Right cardiac atrium (tissue), 5 donors: ENCODE measurements around the gene HSCB. TPM values are rescaled to one million over a fixed set of nuclear protein-coding genes. Genes with fewer than 3 reads are reported as not detected.

Experiments
- ATAC-seq, 2 donors: fragments of 200-7000 bp; cut with Tn5 transposase; one replicate each; pipeline versions ENCODE4 v1.8.0 to v1.9.1; 2020; ENCODE audit warnings: moderate library complexity in 2 of 2, mild to moderate bottlenecking in 1 of 2
- DNase-seq, 3 donors: peaks; one replicate each; pipeline ENCODE4 v3.0.0-alpha.2; 2020
- H3K27ac ChIP-seq: one replicate; pipeline ENCODE4 v1.5.1; 2013; ENCODE audit warnings: mild to moderate bottlenecking, low read length, control low read depth, moderate library complexity
- H3K27me3 ChIP-seq: one replicate; pipeline ENCODE4 v1.6.1; 2013; ENCODE audit not compliant: control insufficient read depth, insufficient read depth
- H3K4me1 ChIP-seq: one replicate; pipeline ENCODE4 v1.6.1; 2013; ENCODE audit warnings: low read length; ENCODE audit not compliant: control insufficient read depth, insufficient read depth
- H3K4me3 ChIP-seq: one replicate; pipeline ENCODE4 v1.5.1; 2013; ENCODE audit warnings: low read length, control low read depth
- H3K9me3 ChIP-seq: one replicate; pipeline ENCODE4 v1.6.1; 2013; ENCODE audit warnings: low read length; ENCODE audit not compliant: control insufficient read depth
- WGBS: extraction: QIAGEN DNeasy Blood & Tissue Kit; methylation state at CpG from one replicate; pipeline ENCODE4 v1.1.7; 2013; 5-methylcytosine and 5-hydroxymethylcytosine counted together
- intact Hi-C, 4 donors: fragments of 100-400 bp; cut with DNase I; formaldehyde crosslinking; loops; one replicate each; pipeline versions ENCODE4 v1.11.0 to v1.14.0; 2022 to 2023
- polyA plus RNA-seq: library from polyadenylated mRNA; stranded (reverse); fragments of 200-250 nt; gene quantifications from one replicate; pipeline ENCODE4 v1.2.3, GENCODE V29; 2013
- total RNA-seq, 4 donors: library from RNA; stranded (reverse); fragmentation: NEBNext Ultra II Directional; extraction: Animal tissue kit (Norgen Biotek cat#: 25700); gene quantifications; one replicate each; pipeline ENCODE4 v1.2.1, GENCODE V29; 2021
- donor health status: healthy with polysubstance abuse.
- donor health status: DM: no; HTN: yes; CAD: no.
- donor health status: DM: no; HTN: no; CAD: no.
- donor health status: DM: no; HTN: yes; CAD: no; lungs with severe emphysema.
- donor health status: DM: yes; HTN: yes; CAD: no.

The HSCB gene
- total and polyA plus RNA-seq, 5 donors, result 7.5 to 16.3 (median 9.8) TPM

- Histone ChIP-seq H3K4me3 (no peak overlapping the region), H3K9me3 (no peaks in the 10 kb centered on the region), H3K4me1 (peaks cover 2% of the 10 kb centered on the region), H3K27ac (no peak overlapping the region), H3K27me3 (no peaks in the 10 kb centered on the region)
- ATAC-seq, result peak in 1 of 2 donors; percentile 29
- no peak for DNase-seq
- 87% methylated on average over 15 of the region's 15 CpGs for WGBS
- intact Hi-C loops, result no loop called here
Measured at GRCh38 chr22:28792491-28793383, 50.9 kb downstream of the HSCB start.

DNA sequence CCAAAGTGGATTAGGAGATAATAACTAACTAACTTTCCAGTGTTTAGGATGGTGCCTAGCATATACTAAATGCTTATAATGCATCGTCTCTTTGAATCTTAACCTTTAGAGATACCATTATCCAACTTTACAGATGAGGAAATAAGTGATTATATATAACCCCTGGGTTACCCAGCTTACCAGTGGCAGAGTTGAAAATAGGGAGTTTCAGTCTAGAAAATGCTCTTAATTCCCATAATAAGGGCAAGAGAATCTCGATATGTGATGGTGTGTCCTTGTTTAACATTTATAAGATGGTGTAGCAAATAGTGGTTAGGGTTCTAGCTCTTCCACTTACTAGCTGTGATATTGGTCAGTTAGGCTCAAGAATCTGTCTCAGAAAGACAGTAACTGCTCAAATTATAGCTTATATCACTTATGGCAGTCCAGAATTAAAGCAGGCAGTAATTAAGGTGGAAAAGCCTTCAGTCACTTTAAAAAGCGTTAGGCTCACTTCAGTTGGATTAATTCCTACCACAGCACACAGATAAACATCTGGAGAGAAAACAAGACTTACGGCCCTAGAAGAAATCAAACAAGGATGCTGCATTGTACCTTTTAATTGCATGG, 52.2 kb downstream of the HSCB start:
- intact Hi-C loops, result no loop called here
- ATAC-seq, result no peak
- H3K27me3 ChIP-seq, result no peaks in the 10 kb centered on the region
- H3K27ac ChIP-seq, result no peak overlapping the region
- H3K4me1 ChIP-seq, result peaks cover 2% of the 10 kb centered on the region
- no peak overlapping the region for H3K4me3 ChIP-seq
- no peaks in the 10 kb centered on the region for H3K9me3 ChIP-seq
- no peak for DNase-seq
- 68% methylated on average over 4 of the region's 4 CpGs for WGBS

- no peaks in the 10 kb centered on the region for H3K9me3 ChIP-seq
- intact Hi-C loops, result no loop called here
Measured at GRCh38 chr22:28795071-28795693, 53.3 kb downstream of the HSCB start.

GRCh38 chr22:28795932-28796856, 54.4 kb downstream of the HSCB start:
- no peak overlapping the region for H3K27ac ChIP-seq
- 74% methylated on average over 5 of the region's 5 CpGs for WGBS
- DNase-seq (no peak), ATAC-seq (no peak)
- intact Hi-C loops, result no loop called here
- H3K4me1 ChIP-seq, result peaks cover 2% of the 10 kb centered on the region
- H3K4me3 ChIP-seq, result no peak overlapping the region
- H3K9me3 ChIP-seq, result no peaks in the 10 kb centered on the region
- H3K27me3 ChIP-seq, result no peaks in the 10 kb centered on the region

More at GRCh38 chr22:28795071-28795693, 53.3 kb downstream of the HSCB start:
- H3K27ac ChIP-seq, result no peak overlapping the region
- no peak for DNase-seq
- 74% methylated on average over 6 of the region's 6 CpGs for WGBS
- no peak overlapping the region for H3K4me3 ChIP-seq
- H3K4me1 ChIP-seq, result peaks cover 2% of the 10 kb centered on the region
- H3K27me3 ChIP-seq, result no peaks in the 10 kb centered on the region
- ATAC-seq, result no peak

DNA sequence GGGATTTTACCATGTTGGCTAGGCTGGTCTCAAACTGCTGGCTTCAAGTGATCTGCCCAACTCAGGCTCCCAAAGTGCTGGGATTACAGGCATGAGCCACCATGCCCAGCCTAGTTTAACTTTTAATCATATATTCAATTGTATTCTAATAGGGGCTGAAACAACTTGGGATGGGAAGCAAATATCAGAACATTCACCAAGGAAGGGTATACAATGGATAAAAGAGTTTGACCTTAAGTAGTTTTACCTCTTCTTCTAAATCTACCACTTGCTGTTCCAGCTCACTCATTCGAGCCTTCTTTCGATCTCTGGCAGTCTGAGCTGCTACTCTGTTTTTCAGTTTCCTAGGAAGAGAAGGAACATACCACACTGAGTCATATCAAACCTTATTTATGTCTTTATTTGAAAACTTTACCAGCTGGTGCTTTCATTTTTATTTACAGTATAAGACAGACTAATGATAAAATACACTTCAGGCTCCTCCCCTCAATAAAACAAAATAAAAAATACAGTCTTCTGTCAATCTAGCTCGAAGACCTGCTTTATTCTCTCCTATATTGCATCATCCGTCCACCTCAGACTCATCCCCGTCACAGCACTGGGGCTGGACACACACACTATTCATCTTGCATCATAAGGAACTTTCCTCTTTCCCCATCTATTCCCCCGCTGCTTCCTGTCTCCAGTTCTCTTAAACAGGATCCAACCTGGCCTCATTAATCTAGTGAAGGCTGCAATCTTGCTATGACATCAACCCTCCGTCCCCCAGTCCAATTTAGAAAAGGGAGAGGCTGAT, 57.2 kb downstream of the HSCB start:
- WGBS, result 3% methylated on average over 7 of the region's 7 CpGs
- intact Hi-C loops, result no loop called here
- no peaks in the 10 kb centered on the region for H3K4me1 ChIP-seq

DNA sequence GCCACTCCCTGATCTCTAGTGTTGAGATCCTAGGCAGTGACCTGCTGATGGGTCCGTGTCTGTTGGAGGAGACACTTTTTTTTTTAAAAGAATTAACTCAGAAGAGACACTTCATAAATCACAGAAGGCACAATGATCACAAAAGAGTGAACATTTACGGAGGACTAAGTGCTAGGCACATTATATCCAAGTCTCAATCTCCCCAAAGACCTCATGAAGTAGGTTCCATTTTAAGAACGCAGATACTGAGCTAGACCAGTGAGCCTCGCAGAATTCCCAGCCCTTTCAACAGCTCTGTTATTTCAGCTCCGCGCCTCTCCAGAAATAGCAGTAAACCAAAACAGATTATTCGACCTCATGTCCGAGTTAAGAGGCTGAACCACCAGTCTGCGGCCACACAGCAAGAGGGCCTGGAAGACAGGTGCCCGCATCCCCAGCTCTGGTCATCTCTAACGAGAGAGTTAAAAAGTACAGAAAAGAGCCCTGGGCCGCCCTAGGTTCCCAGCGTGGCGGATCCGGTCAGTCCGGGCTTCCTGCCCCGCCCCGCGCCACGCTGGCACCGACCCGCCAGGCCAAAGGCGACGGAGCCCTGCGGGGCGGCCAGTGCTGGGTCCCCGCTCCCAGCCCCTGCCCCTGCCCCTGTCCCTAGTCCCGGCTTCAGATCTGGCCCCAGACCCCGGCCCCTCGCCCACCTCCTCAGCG, 57.9 kb downstream of the HSCB start:
- H3K4me1 ChIP-seq, result no peaks in the 10 kb centered on the region

More for the DNA sequence above, 57.2 kb downstream of the HSCB start:
- Histone ChIP-seq H3K9me3 (no peaks in the 10 kb centered on the region), H3K4me3 (peak overlapping the region; percentile 82), H3K27me3 (no peaks in the 10 kb centered on the region), H3K27ac (peak overlapping the region; percentile 86)
- ATAC-seq (peak; percentile 17 to 60), DNase-seq (peak in 1 of 3 donors; percentile 47)

GRCh38 chr22:28800308-28801041, 58.6 kb downstream of the HSCB start, which contains the start of gene XBP1:
XBP1 (minus strand) TSS chr22:28800569.
- no peaks in the 10 kb centered on the region for H3K27me3 ChIP-seq
- H3K27ac ChIP-seq, result peak within 1 kb of the TSS; percentile 86
- ATAC-seq, result peak; percentile 98 to 99
- WGBS, result under 1% methylated on average over 78 of the region's 78 CpGs
- H3K9me3 ChIP-seq, result no peaks in the 10 kb centered on the region
- peak; percentile 96 to 98 (median 97) for DNase-seq
- peak within 1 kb of the TSS; percentile 82 for H3K4me3 ChIP-seq
- H3K4me1 ChIP-seq, result no peaks in the 10 kb centered on the region
- intact Hi-C loops, result no loop called here

More for the DNA sequence above, 57.9 kb downstream of the HSCB start:
- peak overlapping the region; percentile 86 for H3K27ac ChIP-seq
- H3K4me3 ChIP-seq, result peak overlapping the region; percentile 82
- no peaks in the 10 kb centered on the region for H3K27me3 ChIP-seq
- WGBS, result 0% methylated on average over 31 of the region's 31 CpGs
- H3K9me3 ChIP-seq, result no peaks in the 10 kb centered on the region
- DNase-seq (peak; percentile 83 to 92 (median 92)), ATAC-seq (peak; percentile 91 to 92)
- intact Hi-C loops, result no loop called here

DNA sequence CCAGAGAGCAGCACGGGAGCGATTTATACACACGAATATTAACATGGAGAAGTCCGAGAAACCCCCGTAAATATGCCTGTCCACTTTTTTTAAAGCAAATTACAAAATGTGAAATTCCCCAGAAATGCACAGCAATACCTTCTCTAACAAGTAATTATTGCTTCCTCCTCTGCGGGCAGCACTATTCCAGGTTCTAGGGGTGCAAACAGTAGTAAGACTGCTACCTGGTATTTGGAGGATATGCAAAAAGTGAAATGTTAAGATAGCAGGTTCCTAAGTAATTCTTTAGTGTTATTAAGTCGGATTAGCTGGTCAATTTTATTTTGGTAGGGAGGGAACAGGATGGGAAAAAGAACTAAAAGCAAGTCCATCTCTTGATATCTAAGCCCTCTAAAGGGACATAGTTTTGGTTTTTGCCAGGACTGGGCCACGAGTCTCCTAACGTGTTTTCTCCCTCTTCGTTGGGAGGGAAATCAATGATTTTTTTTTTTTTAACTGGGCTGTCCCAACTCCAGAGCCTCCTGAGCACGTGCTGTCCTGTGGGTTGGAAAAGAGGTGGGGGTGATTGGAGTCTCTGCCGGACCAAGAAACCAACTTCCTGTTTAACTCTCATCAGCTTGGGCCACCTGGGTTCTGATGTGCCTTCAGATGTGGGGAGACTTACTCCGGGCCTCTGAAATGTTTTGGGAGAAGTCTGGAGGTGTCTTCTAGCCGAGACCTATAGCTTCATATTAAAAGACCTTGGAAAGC, 60.2 kb downstream of the HSCB start:
- H3K27ac ChIP-seq, result no peak overlapping the region
- peak overlapping the region; percentile 21 for H3K4me3 ChIP-seq
- H3K27me3 ChIP-seq, result no peaks in the 10 kb centered on the region
- intact Hi-C loops, result no loop called here
- H3K9me3 ChIP-seq, result no peaks in the 10 kb centered on the region
- WGBS, result 53% methylated on average over 14 of the region's 14 CpGs
- DNase-seq (no peak), ATAC-seq (no peak)
- no peaks in the 10 kb centered on the region for H3K4me1 ChIP-seq
